Caco-2 (cell line): ENCODE measurements around the gene ZNF629. TPM values are rescaled to one million over a fixed set of nuclear protein-coding genes. Genes with fewer than 3 reads are reported as not detected.

Experiments used
- BruUV-seq: library from RNA; stranded (reverse); fragments of 400-500 nt; replicated peaks from 2 replicates; lab custom pipeline; 2021; lab: Mats Ljungman, UMichigan
- CTCF ChIA-PET: fragments of 300-600 bp; sonication (Branson Sonifier 250); formaldehyde crosslinking; loops from one replicate; lab custom pipeline; 2022; ENCODE audit warnings: antibody characterized with exemption; lab: Charles Lee
- POLR2A ChIA-PET: fragments of 300-600 bp; sonication (Branson Sonifier 250); formaldehyde crosslinking; loops from one replicate; lab custom pipeline; 2022; ENCODE audit warnings: antibody characterized with exemption; lab: Charles Lee
- DNase-seq, 2 experiments: peaks; one replicate each; pipeline versions ENCODE4 v3.0.0 to v3.0.0-alpha.2; 2020 to 2022
- H3K27me3 ChIP-seq: replicated peaks from 2 replicates; pipeline ENCODE4 v1.6.0; 2011; ENCODE audit warnings: low read length; ENCODE audit not compliant: control insufficient read depth, insufficient read depth
- H3K36me3 ChIP-seq: 2 replicates; pipeline ENCODE4 v1.5.1; 2011; ENCODE audit warnings: low read length; ENCODE audit not compliant: control insufficient read depth, insufficient read depth
- H3K4me1 ChIP-seq: fragments of 250-450 bp; sonication (Bioruptor Pico); 2 replicates; pipeline ENCODE4 v1.5.1; 2020; ENCODE audit warnings: mild to moderate bottlenecking
- H3K4me3 ChIP-seq: 2 replicates; pipeline ENCODE4 v1.5.1; 2011; ENCODE audit warnings: low read depth, mild to moderate bottlenecking, control low read depth, low read length
- H3K9me3 ChIP-seq: fragments of 250-450 bp; sonication (Bioruptor Pico); 2 replicates; pipeline ENCODE4 v1.5.1; 2020; ENCODE audit warnings: mild to moderate bottlenecking, moderate library complexity
- H3K27ac Mint-ChIP-seq: one replicate; pipeline ENCODE4 v1.8.0; 2022; ENCODE audit warnings: mixed read lengths; ENCODE audit not compliant: unreplicated experiment
- H3K27me3 Mint-ChIP-seq: one replicate; pipeline ENCODE4 v1.8.0; 2022; ENCODE audit warnings: mixed read lengths; ENCODE audit not compliant: insufficient read depth, unreplicated experiment
- H3K36me3 Mint-ChIP-seq: one replicate; pipeline ENCODE4 v1.8.0; 2022; ENCODE audit warnings: mild to moderate bottlenecking, mixed read lengths; ENCODE audit not compliant: insufficient read depth, unreplicated experiment
- H3K4me1 Mint-ChIP-seq: one replicate; pipeline ENCODE4 v1.8.0; 2022; ENCODE audit warnings: low read depth, mixed read lengths; ENCODE audit not compliant: unreplicated experiment
- H3K4me3 Mint-ChIP-seq: one replicate; pipeline ENCODE4 v1.8.0; 2022; ENCODE audit warnings: mild to moderate bottlenecking, moderate library complexity, mixed read lengths; ENCODE audit not compliant: unreplicated experiment
- H3K9me3 Mint-ChIP-seq: one replicate; pipeline ENCODE4 v1.8.0; 2022; ENCODE audit warnings: mixed read lengths; ENCODE audit not compliant: unreplicated experiment
- CTCF ChIP-seq, 2 experiments: fragments of 200-600 bp in 1 of 2; IDR thresholded peaks; 1 replicate in 1 of 2; 2 replicates in 1 of 2; pipeline versions ENCODE4 v1.5.1 to v1.8.0; 2011 to 2022; ENCODE audit warnings: antibody characterized with exemption in 1 of 2, control low read depth in 1 of 2, inconsistent platforms in 1 of 2, low read depth in 1 of 2, low read length in 1 of 2, mild to moderate bottlenecking in 1 of 2, moderate library complexity in 1 of 2; ENCODE audit not compliant: insufficient read depth in 1 of 2, severe bottlenecking in 1 of 2, unreplicated experiment in 1 of 2
- intact Hi-C: fragments of 100-400 bp; cut with micrococcal nuclease; formaldehyde crosslinking; loops from one replicate; pipeline ENCODE4 v1.10.0; 2022; ENCODE audit not compliant: unreplicated experiment
- total RNA-seq: library from RNA; stranded (reverse); gene quantifications from 2 replicates; pipeline ENCODE4 v1.2.3, GENCODE V29; 2022

ZNF629 gene
- total RNA-seq, 1 experiment from 2014 or later: 20.6 TPM

GRCh38 chr16:30769379-30770089 is 17.5 kb downstream of the ZNF629 start:
- Mint-ChIP-seq H3K9me3 (no peaks in the 10 kb centered on the region), H3K27me3 (no peaks in the 10 kb centered on the region), H3K4me1 (no peaks in the 10 kb centered on the region), H3K4me3 (no peak overlapping the region), H3K36me3 (peaks cover 77% of the 10 kb centered on the region), H3K27ac (no peak overlapping the region)
- BruUV-seq: no TSS peak
- no peak for DNase-seq
- ChIA-PET POLR2A (interaction anchor here (0.7 kb wide), 1 partner anchor 22 kb away, joined by 3 read pairs; the partner anchor contains the start of gene PHKG2), CTCF (interaction anchor here (0.5 kb wide), 1 partner anchor 355 kb away, joined by 4 read pairs; no protein-coding TSS in a partner anchor)
- H3K9me3 ChIP-seq: no peaks in the 10 kb centered on the region
- H3K27me3 ChIP-seq: no peaks in the 10 kb centered on the region
- intact Hi-C loops: no loop called here
- TF ChIP-seq CTCF (IDR thresholded peaks at IDR 0.05; ENCODE audit: insufficient read depth in 1 of 2, low read depth in 1 of 2, low read length in 1 of 2, severe bottlenecking in 1 of 2, unreplicated experiment in 1 of 2): no peak
- H3K4me3 ChIP-seq: no peak overlapping the region
- H3K4me1 ChIP-seq: no peaks in the 10 kb centered on the region
- peaks cover 17% of the 10 kb centered on the region for H3K36me3 ChIP-seq

GRCh38 chr16:30768583-30769181 is 18.3 kb downstream of the ZNF629 start:
- intact Hi-C loops: no loop called here
- Histone ChIP-seq H3K36me3 (peaks cover 19% of the 10 kb centered on the region), H3K9me3 (no peaks in the 10 kb centered on the region), H3K27me3 (no peaks in the 10 kb centered on the region), H3K4me1 (0 out of 2 replicates have a peak, but pooled peaks cover under 1% of the 10 kb centered on the region), H3K4me3 (no peak overlapping the region)
- DNase-seq: no peak
- Mint-ChIP-seq H3K36me3 (peaks cover 78% of the 10 kb centered on the region), H3K4me3 (no peak overlapping the region), H3K9me3 (no peaks in the 10 kb centered on the region), H3K27ac (no peak overlapping the region), H3K27me3 (no peaks in the 10 kb centered on the region), H3K4me1 (no peaks in the 10 kb centered on the region)
- POLR2A ChIA-PET: interaction anchor here (0.7 kb wide), 1 partner anchor 21 kb away, joined by 3 read pairs; the partner anchor contains the start of gene PHKG2
- CTCF ChIA-PET: interaction anchor here (0.5 kb wide), 1 partner anchor 354 kb away, joined by 4 read pairs; no protein-coding TSS in a partner anchor
- TSS peak; percentile 7 for BruUV-seq
- no peak for TF ChIP-seq CTCF (IDR thresholded peaks at IDR 0.05; ENCODE audit: insufficient read depth in 1 of 2, low read depth in 1 of 2, low read length in 1 of 2, severe bottlenecking in 1 of 2, unreplicated experiment in 1 of 2)

- intact Hi-C loops: no loop called here
- no peak for DNase-seq
- Histone ChIP-seq H3K27me3 (no peaks in the 10 kb centered on the region), H3K4me3 (no peak overlapping the region), H3K36me3 (peaks cover 18% of the 10 kb centered on the region), H3K9me3 (no peaks in the 10 kb centered on the region), H3K4me1 (0 out of 2 replicates have a peak, but pooled peaks cover 7% of the 10 kb centered on the region)
- H3K27me3 Mint-ChIP-seq: no peaks in the 10 kb centered on the region
- no TSS peak for BruUV-seq
- H3K4me1 Mint-ChIP-seq: no peaks in the 10 kb centered on the region
- no peaks in the 10 kb centered on the region for H3K9me3 Mint-ChIP-seq
- ChIA-PET CTCF (no interaction called here), POLR2A (no interaction called here)
- H3K27ac Mint-ChIP-seq: no peak overlapping the region
- no peak for TF ChIP-seq CTCF (IDR thresholded peaks at IDR 0.05; ENCODE audit: insufficient read depth in 1 of 2, low read depth in 1 of 2, low read length in 1 of 2, severe bottlenecking in 1 of 2, unreplicated experiment in 1 of 2)
- no peak overlapping the region for H3K4me3 Mint-ChIP-seq
- H3K36me3 Mint-ChIP-seq: peaks cover 77% of the 10 kb centered on the region
Measured at GRCh38 chr16:30767767-30768465, 19.1 kb downstream of the ZNF629 start.
